CD4-positive, alpha-beta T cell (primary cell): ENCODE data around the gene CMIP. TPM values are rescaled to one million over a fixed set of nuclear protein-coding genes. Genes with fewer than 3 reads are reported as not detected.

Experiments used
- ATAC-seq: fragments of 200-7000 bp; cut with Tn5 transposase; one replicate; pipeline ENCODE4 v1.10.0; 2022; ENCODE audit warnings: mild to moderate bottlenecking; ENCODE audit not compliant: poor library complexity
- CTCF ChIA-PET: fragments of 350-600 bp; sonication (Branson Sonifier 250); formaldehyde crosslinking; loops from one replicate; lab custom pipeline; 2021; ENCODE audit warnings: antibody characterized with exemption, inconsistent platforms; lab: Charles Lee
- POLR2A ChIA-PET: fragments of 350-600 bp; sonication (Branson Sonifier 250); formaldehyde crosslinking; loops from one replicate; lab custom pipeline; 2021; ENCODE audit warnings: antibody characterized with exemption, inconsistent platforms; lab: Charles Lee
- DNase-seq, 14 experiments: peaks; one replicate each; pipeline ENCODE4 v3.0.0-alpha.2; 2013 to 2020; ENCODE audit warnings: mixed read lengths in 2 of 14
- H3K27ac ChIP-seq, 2 donors: one replicate each; pipeline versions ENCODE4 v1.5.1 to v1.7.0; 2013; ENCODE audit warnings: low read length in 2 of 2, low read depth in 1 of 2, mild to moderate bottlenecking in 1 of 2
- H3K27me3 ChIP-seq, 2 experiments: 1 replicate in 1 of 2; 2 replicates in 1 of 2; pipeline versions ENCODE4 v1.6.1 to v1.7.0; 2013; ENCODE audit warnings: low read length in 2 of 2, control low read depth in 1 of 2, mild to moderate bottlenecking in 1 of 2, moderate library complexity in 1 of 2; ENCODE audit not compliant: insufficient read depth in 2 of 2, control insufficient read depth in 1 of 2
- H3K36me3 ChIP-seq: one replicate; pipeline ENCODE4 v1.6.1; 2013; ENCODE audit warnings: low read length, control low read depth; ENCODE audit not compliant: insufficient read depth
- H3K4me1 ChIP-seq: one replicate; pipeline ENCODE4 v1.6.1; 2013; ENCODE audit warnings: low read length, control low read depth; ENCODE audit not compliant: insufficient read depth
- H3K4me3 ChIP-seq: one replicate; pipeline ENCODE4 v1.5.1; 2013; ENCODE audit warnings: mild to moderate bottlenecking, low read length, moderate library complexity
- H3K9me3 ChIP-seq, 2 experiments: 1 replicate in 1 of 2; 2 replicates in 1 of 2; pipeline versions ENCODE4 v1.6.1 to v1.7.0; 2013; ENCODE audit warnings: low read length in 2 of 2, mild to moderate bottlenecking in 2 of 2, control low read depth in 1 of 2, moderate library complexity in 1 of 2; ENCODE audit not compliant: control insufficient read depth in 1 of 2, insufficient read depth in 1 of 2
- H3K27ac Mint-ChIP-seq: one replicate; pipeline ENCODE4 v1.8.0; 2020; ENCODE audit warnings: mixed read lengths
- H3K27me3 Mint-ChIP-seq: one replicate; pipeline ENCODE4 v1.8.0; 2021; ENCODE audit warnings: mixed read lengths
- H3K36me3 Mint-ChIP-seq: one replicate; pipeline ENCODE4 v1.8.0; 2021; ENCODE audit warnings: low read depth, mixed read lengths
- H3K4me1 Mint-ChIP-seq: one replicate; pipeline ENCODE4 v1.8.0; 2021; ENCODE audit warnings: low read depth, mixed read lengths
- H3K4me3 Mint-ChIP-seq: one replicate; pipeline ENCODE4 v1.8.0; 2020; ENCODE audit warnings: mild to moderate bottlenecking, mixed read lengths
- H3K9me3 Mint-ChIP-seq: one replicate; pipeline ENCODE4 v1.8.0; 2020; ENCODE audit warnings: mixed read lengths
- intact Hi-C, 2 experiments: fragments of 100-400 bp; cut with DNase I in 1 of 2; cut with micrococcal nuclease in 1 of 2; formaldehyde crosslinking; loops; one replicate each; pipeline versions ENCODE4 v1.15.1 to v1.9.0; 2023 to 2025; cut with DNase I, micrococcal nuclease
- total RNA-seq, 174 experiments: library from RNA in 2 of 174; stranded (reverse) in 2 of 174; gene quantifications; one replicate each; pipeline ENCODE4 v1.2.3 and lab custom pipeline; 2021 to 2026
- TF ChIP-seq, protein P1 (sequence below): fragments of 200-600 bp; IDR thresholded peaks from one replicate; pipeline ENCODE4 v1.8.0; 2022; ENCODE audit warnings: antibody characterized with exemption, mild to moderate bottlenecking

CMIP gene
- total RNA-seq, 2 experiments from 2014 or later: 33.5 to 35.3 TPM

GRCh38 chr16:81469710-81470535 lies 25.3 kb downstream of the CMIP start:
- peaks cover 4% of the 10 kb centered on the region for H3K36me3 Mint-ChIP-seq
- ChIA-PET POLR2A (interaction anchor here (0.7 to 2.2 kb wide), 17 partner anchors 9 to 156 kb away, joined by 3 to 20 read pairs (median 5); partner anchors contain the start of genes CMIP and GAN), CTCF (interaction anchor here (1.6 kb wide), 1 partner anchor 27 kb away, joined by 4 read pairs; no protein-coding TSS in a partner anchor)
- intact Hi-C loops: loop anchor here in 1 of 2 experiments (2.0 to 10.0 kb wide), 3 partner anchors 23 to 65 kb away; no protein-coding TSS in a partner anchor
- ATAC-seq (peak; percentile 95), DNase-seq (peak in 13 of 14 experiments; percentile 14 to 85 (median 33))
- Histone ChIP-seq H3K4me3 (peak overlapping the region; percentile 33), H3K27me3 (no peaks in the 10 kb centered on the region), H3K9me3 (no peaks in the 10 kb centered on the region), H3K36me3 (peaks cover 11% of the 10 kb centered on the region), H3K4me1 (peaks cover 87% of the 10 kb centered on the region), H3K27ac (peak overlapping the region; percentile 49 to 81)
- H3K4me1 Mint-ChIP-seq: peaks cover 81% of the 10 kb centered on the region
- no peaks in the 10 kb centered on the region for H3K9me3 Mint-ChIP-seq
- H3K4me3 Mint-ChIP-seq: peak overlapping the region; percentile 70
- H3K27ac Mint-ChIP-seq: peak overlapping the region; percentile 86
- TF ChIP-seq, protein P1, sequence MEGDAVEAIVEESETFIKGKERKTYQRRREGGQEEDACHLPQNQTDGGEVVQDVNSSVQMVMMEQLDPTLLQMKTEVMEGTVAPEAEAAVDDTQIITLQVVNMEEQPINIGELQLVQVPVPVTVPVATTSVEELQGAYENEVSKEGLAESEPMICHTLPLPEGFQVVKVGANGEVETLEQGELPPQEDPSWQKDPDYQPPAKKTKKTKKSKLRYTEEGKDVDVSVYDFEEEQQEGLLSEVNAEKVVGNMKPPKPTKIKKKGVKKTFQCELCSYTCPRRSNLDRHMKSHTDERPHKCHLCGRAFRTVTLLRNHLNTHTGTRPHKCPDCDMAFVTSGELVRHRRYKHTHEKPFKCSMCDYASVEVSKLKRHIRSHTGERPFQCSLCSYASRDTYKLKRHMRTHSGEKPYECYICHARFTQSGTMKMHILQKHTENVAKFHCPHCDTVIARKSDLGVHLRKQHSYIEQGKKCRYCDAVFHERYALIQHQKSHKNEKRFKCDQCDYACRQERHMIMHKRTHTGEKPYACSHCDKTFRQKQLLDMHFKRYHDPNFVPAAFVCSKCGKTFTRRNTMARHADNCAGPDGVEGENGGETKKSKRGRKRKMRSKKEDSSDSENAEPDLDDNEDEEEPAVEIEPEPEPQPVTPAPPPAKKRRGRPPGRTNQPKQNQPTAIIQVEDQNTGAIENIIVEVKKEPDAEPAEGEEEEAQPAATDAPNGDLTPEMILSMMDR: no peak
- no peaks in the 10 kb centered on the region for H3K27me3 Mint-ChIP-seq

DNA sequence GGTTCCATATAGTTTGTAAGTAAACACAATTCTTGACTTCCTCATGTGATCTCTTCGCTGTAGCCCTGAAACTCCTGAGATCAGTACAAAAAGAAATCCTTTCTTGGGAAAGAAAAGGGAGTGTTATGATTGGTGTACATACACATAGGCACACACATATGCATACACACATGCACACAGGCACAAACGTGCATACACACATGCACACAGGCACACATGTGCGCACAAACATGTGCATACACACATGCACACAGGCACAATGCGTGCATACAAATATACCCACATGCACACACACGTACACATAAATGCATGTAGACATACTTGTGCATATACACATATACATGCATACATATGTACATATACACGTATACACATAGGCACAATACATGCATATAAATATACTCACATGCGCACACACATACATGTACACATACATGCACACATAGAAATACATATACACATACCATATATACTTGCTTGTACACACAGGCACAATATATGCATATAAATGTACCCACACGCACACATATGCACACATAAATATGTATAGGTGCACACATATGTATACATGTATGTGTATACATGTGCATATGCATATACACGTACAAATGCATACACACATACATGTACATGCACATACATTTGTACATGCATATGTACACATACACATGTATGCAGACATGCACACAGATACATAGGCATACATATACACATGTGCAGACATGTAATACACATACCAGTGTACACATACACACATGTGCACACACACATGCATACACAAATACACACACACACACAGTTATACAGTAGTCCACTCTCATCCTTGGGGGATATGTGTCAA lies 26.4 kb downstream of the CMIP start:
- no peak for ATAC-seq
- Histone ChIP-seq H3K9me3 (no peaks in the 10 kb centered on the region), H3K4me1 (peaks cover 78% of the 10 kb centered on the region), H3K27me3 (no peaks in the 10 kb centered on the region), H3K27ac (peak overlapping the region; percentile 43 to 81), H3K36me3 (peaks cover 11% of the 10 kb centered on the region), H3K4me3 (no peak overlapping the region)
- Mint-ChIP-seq H3K27me3 (no peaks in the 10 kb centered on the region), H3K4me3 (peak overlapping the region; percentile 70), H3K36me3 (peaks cover 5% of the 10 kb centered on the region), H3K4me1 (peaks cover 86% of the 10 kb centered on the region), H3K9me3 (no peaks in the 10 kb centered on the region), H3K27ac (peak overlapping the region; percentile 86)
- ChIA-PET POLR2A (interaction anchor here (1.1 to 2.2 kb wide), 7 partner anchors 8 to 145 kb away, joined by 5 to 20 read pairs (median 6); partner anchors contain the start of gene CMIP), CTCF (no interaction called here)
- TF ChIP-seq, protein P1: no peak
- no peak for DNase-seq
- intact Hi-C loops: loop anchor here in 1 of 2 experiments (2.0 to 10.0 kb wide), 3 partner anchors 24 to 66 kb away; no protein-coding TSS in a partner anchor

DNA sequence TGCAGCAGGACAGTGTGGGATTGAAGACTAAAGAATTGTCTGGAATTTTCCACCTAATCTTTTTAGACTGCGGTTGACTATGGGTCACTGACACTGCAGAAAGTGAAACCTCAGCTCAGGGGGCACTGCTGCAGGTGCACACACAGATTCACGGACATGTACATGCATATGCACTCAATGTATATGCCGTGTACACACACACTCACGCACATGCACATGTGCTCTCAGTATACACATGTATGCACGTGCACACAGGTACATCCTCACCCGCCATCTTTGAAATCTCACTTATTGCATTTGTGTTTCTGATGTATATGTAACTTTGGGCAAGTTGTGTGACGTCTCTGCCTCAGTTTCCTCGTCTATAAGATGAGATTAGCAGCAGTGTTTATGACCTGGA lies 27.3 kb downstream of the CMIP start:
- no peak for ATAC-seq
- no peaks in the 10 kb centered on the region for H3K27me3 Mint-ChIP-seq
- H3K36me3 ChIP-seq: peaks cover 11% of the 10 kb centered on the region
- H3K4me1 ChIP-seq: peaks cover 78% of the 10 kb centered on the region
- H3K9me3 ChIP-seq: no peaks in the 10 kb centered on the region
- no peaks in the 10 kb centered on the region for H3K27me3 ChIP-seq
- ChIA-PET CTCF (no interaction called here), POLR2A (no interaction called here)
- peaks cover 14% of the 10 kb centered on the region for H3K36me3 Mint-ChIP-seq
- H3K27ac ChIP-seq: peak overlapping the region in 1 of 2 donors; percentile 27
- no peak overlapping the region for H3K4me3 ChIP-seq
- TF ChIP-seq, protein P1: no peak
- H3K4me1 Mint-ChIP-seq: peaks cover 87% of the 10 kb centered on the region
- no peak overlapping the region for H3K4me3 Mint-ChIP-seq
- H3K9me3 Mint-ChIP-seq: no peaks in the 10 kb centered on the region
- intact Hi-C loops: loop anchor here in 1 of 2 experiments (2.0 to 10.0 kb wide), 3 partner anchors 25 to 67 kb away; no protein-coding TSS in a partner anchor
- DNase-seq: no peak
- H3K27ac Mint-ChIP-seq: peak overlapping the region; percentile 45
